Smooth muscle cell (in vitro differentiated cells): Measurements from ENCODE around the gene ADRA2C. TPM values are rescaled to one million over a fixed set of nuclear protein-coding genes. Genes with fewer than 3 reads are reported as not detected.

ENCODE experiments used
- DNase-seq: peaks from one replicate; lab custom pipeline; 2025; ENCODE audit not compliant: unreplicated experiment; lab: John Stamatoyannopoulos, UW
- H2AFZ ChIP-seq: fragments of 200-600 bp; sonication (generic); 2 replicates; pipeline ENCODE4 v1.6.0; 2016; ENCODE audit warnings: antibody characterized with exemption, low read depth, mild to moderate bottlenecking
- H3F3A ChIP-seq: fragments of 200-600 bp; sonication (generic); 2 replicates; pipeline ENCODE4 v1.6.0; 2017; ENCODE audit warnings: antibody characterized with exemption, low read depth
- H3K27ac ChIP-seq: fragments of 200-600 bp; sonication (generic); 2 replicates; pipeline ENCODE4 v1.5.1; 2016; ENCODE audit warnings: low read depth, mild to moderate bottlenecking
- H3K27me3 ChIP-seq: fragments of 200-600 bp; sonication (generic); 2 replicates; pipeline ENCODE4 v1.6.1; 2016; ENCODE audit warnings: low read depth, mild to moderate bottlenecking
- H3K36me3 ChIP-seq: fragments of 200-600 bp; sonication (generic); 2 replicates; pipeline ENCODE4 v1.5.1; 2016; ENCODE audit warnings: low read depth
- H3K4me1 ChIP-seq: fragments of 200-600 bp; sonication (generic); 2 replicates; pipeline ENCODE4 v1.5.1; 2016; ENCODE audit warnings: low read depth
- H3K4me2 ChIP-seq: fragments of 200-600 bp; sonication (generic); 2 replicates; pipeline ENCODE4 v1.6.0; 2016; ENCODE audit warnings: mild to moderate bottlenecking
- H3K4me3 ChIP-seq: fragments of 200-600 bp; sonication (generic); 2 replicates; pipeline ENCODE4 v1.5.1; 2016; ENCODE audit warnings: mild to moderate bottlenecking
- H3K79me2 ChIP-seq: fragments of 200-600 bp; sonication (generic); 2 replicates; pipeline ENCODE4 v1.6.0; 2016; ENCODE audit warnings: low read depth, mild to moderate bottlenecking
- H3K9ac ChIP-seq: fragments of 200-600 bp; sonication (generic); 2 replicates; pipeline ENCODE4 v1.6.0; 2016; ENCODE audit warnings: low read depth
- H3K9me3 ChIP-seq: fragments of 200-600 bp; sonication (generic); replicated peaks from 2 replicates; pipeline ENCODE4 v1.5.1; 2016; ENCODE audit warnings: low read depth
- H4K20me1 ChIP-seq: fragments of 200-600 bp; sonication (generic); 2 replicates; pipeline ENCODE4 v1.6.0; 2016; ENCODE audit warnings: low read depth
- WGBS: methylation state at CpG from one replicate; pipeline ENCODE4 v1.1.7; 2016; ENCODE audit warnings: low lambda C conversion rate; 5-methylcytosine and 5-hydroxymethylcytosine counted together
- polyA plus RNA-seq: library from polyadenylated mRNA; unstranded; fragments of >200 nt; fragmentation: Nextera tagmentation; extraction: Ambion mirVana; gene quantifications from 2 replicates; pipeline ENCODE4 v1.2.1, GENCODE V29; 2016
- total RNA-seq: library from RNA; depleted of rRNA; stranded (reverse); fragments of >200 nt; gene quantifications from 2 replicates; pipeline ENCODE4 v1.2.3, GENCODE V29; 2014
- TF ChIP-seq, protein P1 (sequence below): fragments of 200-600 bp; sonication (generic); IDR thresholded peaks from 2 replicates; pipeline ENCODE4 v1.5.1; 2017; ENCODE audit warnings: borderline replicate concordance, mild to moderate bottlenecking, antibody characterized with exemption; ENCODE audit not compliant: insufficient read depth, poor library complexity, severe bottlenecking

The ADRA2C gene
- total and polyA plus RNA-seq, 2 experiments from 2014 or later = 0.53 to 1.6 TPM

DNA sequence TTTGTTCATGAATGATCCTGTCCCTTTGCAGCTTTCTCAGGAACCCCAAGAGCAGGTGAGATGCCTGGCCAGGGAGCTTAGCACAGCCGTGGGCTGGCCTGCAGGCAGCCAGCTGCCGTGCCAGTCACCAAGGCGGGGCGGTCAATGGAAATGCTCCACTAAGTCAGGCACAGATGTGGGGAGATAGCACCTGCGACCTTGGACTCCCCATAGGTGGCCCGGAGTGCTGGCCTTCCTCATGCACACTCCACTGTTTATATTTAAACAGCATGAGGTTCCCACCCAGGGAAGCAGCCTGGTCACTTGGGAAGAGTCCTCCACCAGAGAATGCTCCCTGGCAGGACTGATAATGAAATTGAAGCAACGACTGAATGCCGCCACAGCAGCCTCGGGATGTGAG, 14.2 kb upstream of the ADRA2C start:
- H3K9me3 ChIP-seq = no peaks in the 10 kb centered on the region
- no peaks in the 10 kb centered on the region for H4K20me1 ChIP-seq
- peaks cover 34% of the 10 kb centered on the region for H3K27me3 ChIP-seq
- H3K27ac ChIP-seq = no peak overlapping the region
- no peak overlapping the region for H3K4me3 ChIP-seq
- no peak for DNase-seq
- H2AFZ ChIP-seq = no peak overlapping the region
- H3F3A ChIP-seq = no peaks in the 10 kb centered on the region
- no peaks in the 10 kb centered on the region for H3K79me2 ChIP-seq
- H3K4me1 ChIP-seq = no peaks in the 10 kb centered on the region
- no peaks in the 10 kb centered on the region for H3K36me3 ChIP-seq
- no peak overlapping the region for H3K4me2 ChIP-seq
- TF ChIP-seq, protein P1, sequence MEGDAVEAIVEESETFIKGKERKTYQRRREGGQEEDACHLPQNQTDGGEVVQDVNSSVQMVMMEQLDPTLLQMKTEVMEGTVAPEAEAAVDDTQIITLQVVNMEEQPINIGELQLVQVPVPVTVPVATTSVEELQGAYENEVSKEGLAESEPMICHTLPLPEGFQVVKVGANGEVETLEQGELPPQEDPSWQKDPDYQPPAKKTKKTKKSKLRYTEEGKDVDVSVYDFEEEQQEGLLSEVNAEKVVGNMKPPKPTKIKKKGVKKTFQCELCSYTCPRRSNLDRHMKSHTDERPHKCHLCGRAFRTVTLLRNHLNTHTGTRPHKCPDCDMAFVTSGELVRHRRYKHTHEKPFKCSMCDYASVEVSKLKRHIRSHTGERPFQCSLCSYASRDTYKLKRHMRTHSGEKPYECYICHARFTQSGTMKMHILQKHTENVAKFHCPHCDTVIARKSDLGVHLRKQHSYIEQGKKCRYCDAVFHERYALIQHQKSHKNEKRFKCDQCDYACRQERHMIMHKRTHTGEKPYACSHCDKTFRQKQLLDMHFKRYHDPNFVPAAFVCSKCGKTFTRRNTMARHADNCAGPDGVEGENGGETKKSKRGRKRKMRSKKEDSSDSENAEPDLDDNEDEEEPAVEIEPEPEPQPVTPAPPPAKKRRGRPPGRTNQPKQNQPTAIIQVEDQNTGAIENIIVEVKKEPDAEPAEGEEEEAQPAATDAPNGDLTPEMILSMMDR = no peak
- WGBS = 87% methylated on average over 9 of the region's 9 CpGs
- H3K9ac ChIP-seq = no peak overlapping the region

DNA sequence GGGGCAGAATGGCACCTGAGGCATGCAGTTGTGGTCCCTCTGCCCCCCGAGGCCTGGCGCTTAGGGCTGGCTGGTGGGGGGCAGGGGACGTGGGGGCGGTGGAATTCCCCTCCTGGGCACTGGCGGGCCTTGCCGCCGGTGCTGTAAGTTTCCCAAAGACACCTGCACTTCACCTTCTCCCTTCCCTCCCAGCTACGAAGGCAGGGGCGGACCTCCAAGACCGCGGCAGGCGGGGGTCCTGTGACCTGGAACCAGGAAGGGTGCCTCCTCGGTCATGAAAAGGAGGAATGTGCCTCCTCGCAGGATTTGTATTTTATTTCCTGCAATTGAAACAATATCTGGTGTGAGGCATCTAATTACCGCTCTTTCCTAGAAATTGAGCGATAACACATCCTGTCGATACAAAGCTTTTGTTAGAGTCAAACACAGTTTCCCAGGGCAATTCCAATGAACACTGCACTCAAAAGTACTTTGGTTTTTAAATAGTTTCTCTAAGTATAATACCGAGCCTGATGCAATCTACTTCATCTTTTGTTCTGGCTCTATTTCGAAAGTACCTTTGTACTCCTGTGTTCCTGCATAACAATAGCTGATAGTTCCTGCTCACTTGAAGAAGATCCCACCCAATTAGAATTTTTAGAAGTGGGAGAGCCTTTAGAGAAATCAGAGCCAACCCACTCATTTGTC, 12.3 kb upstream of the ADRA2C start:
- Histone ChIP-seq H2AFZ (no peak overlapping the region), H3K9ac (no peak overlapping the region), H3K9me3 (no peaks in the 10 kb centered on the region), H3K4me1 (no peaks in the 10 kb centered on the region), H3K27me3 (peaks cover 15% of the 10 kb centered on the region), H4K20me1 (no peaks in the 10 kb centered on the region), H3K36me3 (no peaks in the 10 kb centered on the region), H3K79me2 (no peaks in the 10 kb centered on the region), H3F3A (no peaks in the 10 kb centered on the region), H3K27ac (no peak overlapping the region), H3K4me3 (no peak overlapping the region), H3K4me2 (no peak overlapping the region)
- no peak for DNase-seq
- 63% methylated on average over 19 of the region's 19 CpGs for WGBS
- TF ChIP-seq, protein P1 = no peak

DNA sequence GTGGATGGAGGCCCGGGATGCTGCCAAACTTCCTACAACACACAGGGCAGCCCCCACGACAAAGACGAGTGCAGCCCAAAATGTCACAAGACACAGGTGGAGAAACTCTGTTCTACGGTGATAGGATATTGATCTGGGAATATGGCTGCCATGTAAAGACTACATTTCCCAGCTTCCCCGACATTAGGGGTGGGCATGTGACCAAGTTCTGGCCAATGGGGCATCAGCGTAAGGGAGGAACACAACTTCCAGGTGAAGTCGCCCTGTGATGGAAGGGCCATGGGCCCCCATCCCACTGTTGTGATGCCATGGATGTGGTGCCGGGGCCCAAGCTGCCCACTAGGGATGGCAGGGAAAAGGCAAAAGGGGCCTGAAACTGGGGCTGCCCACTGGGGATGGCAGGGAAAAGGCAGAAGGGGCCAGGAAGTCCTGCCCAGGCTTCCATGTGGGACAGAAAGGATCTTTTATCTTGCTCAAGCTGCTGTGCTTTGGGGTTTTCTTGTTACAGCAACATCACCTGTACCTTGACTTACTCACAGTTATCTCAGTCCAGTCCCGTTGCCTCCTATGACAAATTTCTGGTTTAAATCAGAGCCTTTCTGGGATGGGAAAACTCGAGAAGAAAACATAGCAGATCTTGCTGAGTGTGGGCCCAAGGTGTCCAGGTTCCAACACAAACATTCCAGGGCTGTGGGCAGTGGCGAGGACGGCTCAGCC, 9.7 kb upstream of the ADRA2C start:
- no peaks in the 10 kb centered on the region for H3K9me3 ChIP-seq
- H3K27ac ChIP-seq = no peak overlapping the region
- no peak for DNase-seq
- no peak overlapping the region for H2AFZ ChIP-seq
- no peak overlapping the region for H3K9ac ChIP-seq
- H3K36me3 ChIP-seq = no peaks in the 10 kb centered on the region
- TF ChIP-seq, protein P1 = no peak
- H3K4me2 ChIP-seq = no peak overlapping the region
- no peaks in the 10 kb centered on the region for H3K4me1 ChIP-seq
- no peak overlapping the region for H3K4me3 ChIP-seq
- H3F3A ChIP-seq = no peaks in the 10 kb centered on the region
- no peaks in the 10 kb centered on the region for H4K20me1 ChIP-seq
- 88% methylated on average over 12 of the region's 12 CpGs for WGBS
- no peaks in the 10 kb centered on the region for H3K79me2 ChIP-seq
- H3K27me3 ChIP-seq = peaks cover 11% of the 10 kb centered on the region
